ENCODE measurements around the gene KCNT2. TPM values are rescaled to one million over a fixed set of nuclear protein-coding genes. Genes with fewer than 3 reads are reported as not detected.

Gene KCNT2
- total and polyA plus RNA-seq, 2 experiments from 2014 or later = 1.2 to 8.8 TPM

GRCh38 chr1:196425513-196425912, 182.7 kb downstream of the KCNT2 start:
- Histone ChIP-seq H4K20me1 (ENCODE audit: insufficient read depth, poor library complexity, severe bottlenecking) (no peaks in the 10 kb centered on the region), H3K9me2 (replicated peaks; ENCODE audit: insufficient read depth) (no peaks in the 10 kb centered on the region), H3K27ac (no peak overlapping the region), H3K4me1 (ENCODE audit: insufficient read depth) (no peaks in the 10 kb centered on the region), H3K27me3 (no peaks in the 10 kb centered on the region), H3K4me2 (no peak overlapping the region), H2AFZ (no peak overlapping the region), H3K79me2 (no peaks in the 10 kb centered on the region), H3K4me3 (no peak overlapping the region), H3K9me3 (ENCODE audit: low read depth) (no peaks in the 10 kb centered on the region), H3K36me3 (replicated peaks; ENCODE audit: insufficient read depth, low read depth) (no peaks in the 10 kb centered on the region)
- TF ChIP-seq EZH2 (IDR thresholded peaks at IDR 0.05; ENCODE audit: borderline replicate concordance) = no peak
- TF ChIP-seq CTCF (IDR thresholded peaks at IDR 0.05; ENCODE audit: poor library complexity) = no peak
- TF ChIP-seq EZH2phosphoT487 (IDR thresholded peaks at IDR 0.05; ENCODE audit: low read depth, severe bottlenecking, unreplicated experiment) = no peak
- DNase-seq (ENCODE audit: low spot score) = no peak
- WGBS (ENCODE audit: low lambda C conversion rate, missing lambda C conversion rate) = 92% methylated on average over 1 of the region's 1 CpG

DNA sequence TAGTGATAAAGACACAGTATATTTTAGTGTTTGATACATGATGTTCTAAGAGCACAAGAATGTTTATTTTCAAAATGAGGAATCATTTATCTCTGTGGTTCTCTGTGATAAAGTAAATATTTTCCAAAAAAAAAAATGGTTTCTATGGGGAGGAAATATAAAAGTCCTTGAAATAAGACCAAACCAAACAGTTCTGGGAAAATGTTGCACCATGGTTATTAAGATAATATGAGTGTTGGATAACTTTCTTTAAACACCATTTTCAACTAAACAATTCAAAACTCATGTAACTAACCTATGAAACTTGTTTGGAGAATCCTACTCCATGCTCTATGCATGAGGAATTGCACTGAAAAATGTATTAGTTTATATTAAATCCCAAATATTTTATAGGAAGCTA, 184.6 kb downstream of the KCNT2 start:
- Histone ChIP-seq H4K20me1 (ENCODE audit: insufficient read depth, poor library complexity, severe bottlenecking) (no peaks in the 10 kb centered on the region), H3K27ac (no peak overlapping the region), H3K4me3 (no peak overlapping the region), H3K9me2 (replicated peaks; ENCODE audit: insufficient read depth) (no peaks in the 10 kb centered on the region), H3K36me3 (replicated peaks; ENCODE audit: insufficient read depth, low read depth) (no peaks in the 10 kb centered on the region), H3K9me3 (ENCODE audit: low read depth) (no peaks in the 10 kb centered on the region), H3K27me3 (no peaks in the 10 kb centered on the region), H3K4me2 (no peak overlapping the region), H3K79me2 (no peaks in the 10 kb centered on the region), H2AFZ (no peak overlapping the region), H3K4me1 (ENCODE audit: insufficient read depth) (no peaks in the 10 kb centered on the region)
- no peak for DNase-seq (ENCODE audit: low spot score)
- TF ChIP-seq EZH2phosphoT487 (IDR thresholded peaks at IDR 0.05; ENCODE audit: low read depth, severe bottlenecking, unreplicated experiment) = no peak
- TF ChIP-seq CTCF (IDR thresholded peaks at IDR 0.05; ENCODE audit: poor library complexity) = no peak
- TF ChIP-seq EZH2 (IDR thresholded peaks at IDR 0.05; ENCODE audit: borderline replicate concordance) = no peak

- H3K9me2 ChIP-seq (replicated peaks; ENCODE audit: insufficient read depth) = no peaks in the 10 kb centered on the region
- no peak overlapping the region for H3K27ac ChIP-seq
- no peaks in the 10 kb centered on the region for H3K79me2 ChIP-seq
- H3K4me2 ChIP-seq = no peak overlapping the region
- H3K4me1 ChIP-seq (ENCODE audit: insufficient read depth) = no peaks in the 10 kb centered on the region
- H4K20me1 ChIP-seq (ENCODE audit: insufficient read depth, poor library complexity, severe bottlenecking) = no peaks in the 10 kb centered on the region
- no peak for DNase-seq (ENCODE audit: low spot score)
- no peaks in the 10 kb centered on the region for H3K27me3 ChIP-seq
- no peak overlapping the region for H3K4me3 ChIP-seq
- H3K36me3 ChIP-seq (replicated peaks; ENCODE audit: insufficient read depth, low read depth) = no peaks in the 10 kb centered on the region
- TF ChIP-seq CTCF (IDR thresholded peaks at IDR 0.05; ENCODE audit: poor library complexity) = no peak
- no peak for TF ChIP-seq EZH2phosphoT487 (IDR thresholded peaks at IDR 0.05; ENCODE audit: low read depth, severe bottlenecking, unreplicated experiment)
- H3K9me3 ChIP-seq (ENCODE audit: low read depth) = no peaks in the 10 kb centered on the region
- 93% methylated on average over 1 of the region's 1 CpG for WGBS (ENCODE audit: low lambda C conversion rate, missing lambda C conversion rate)
- H2AFZ ChIP-seq = no peak overlapping the region
Observed at GRCh38 chr1:196418772-196419171, 189.5 kb downstream of the KCNT2 start.

- no peak for TF ChIP-seq EZH2 (IDR thresholded peaks at IDR 0.05; ENCODE audit: borderline replicate concordance)
- Histone ChIP-seq H3K9me2 (replicated peaks; ENCODE audit: insufficient read depth) (no peaks in the 10 kb centered on the region), H3K4me2 (no peak overlapping the region), H3K36me3 (replicated peaks; ENCODE audit: insufficient read depth, low read depth) (no peaks in the 10 kb centered on the region), H3K4me3 (no peak overlapping the region), H3K4me1 (ENCODE audit: insufficient read depth) (no peaks in the 10 kb centered on the region), H4K20me1 (ENCODE audit: insufficient read depth, poor library complexity, severe bottlenecking) (no peaks in the 10 kb centered on the region), H3K9me3 (ENCODE audit: low read depth) (no peaks in the 10 kb centered on the region), H3K79me2 (no peaks in the 10 kb centered on the region), H3K27me3 (no peaks in the 10 kb centered on the region), H3K27ac (no peak overlapping the region), H2AFZ (no peak overlapping the region)
- WGBS (ENCODE audit: low lambda C conversion rate, missing lambda C conversion rate) = 97% methylated on average over 1 of the region's 1 CpG
- DNase-seq (ENCODE audit: low spot score) = no peak
Observed at GRCh38 chr1:196415978-196416377, 192.3 kb downstream of the KCNT2 start.
